Measurements from ENCODE around the gene APMAP. TPM values are rescaled to one million over a fixed set of nuclear protein-coding genes. Genes with fewer than 3 reads are reported as not detected.
A peak's percentile ranks its signal among the peaks of the same experiment; 100 is the strongest.

The APMAP gene
- total RNA-seq, 3 donors from 2014 or later, result 46.3 to 51.5 (median 47.3) TPM

DNA sequence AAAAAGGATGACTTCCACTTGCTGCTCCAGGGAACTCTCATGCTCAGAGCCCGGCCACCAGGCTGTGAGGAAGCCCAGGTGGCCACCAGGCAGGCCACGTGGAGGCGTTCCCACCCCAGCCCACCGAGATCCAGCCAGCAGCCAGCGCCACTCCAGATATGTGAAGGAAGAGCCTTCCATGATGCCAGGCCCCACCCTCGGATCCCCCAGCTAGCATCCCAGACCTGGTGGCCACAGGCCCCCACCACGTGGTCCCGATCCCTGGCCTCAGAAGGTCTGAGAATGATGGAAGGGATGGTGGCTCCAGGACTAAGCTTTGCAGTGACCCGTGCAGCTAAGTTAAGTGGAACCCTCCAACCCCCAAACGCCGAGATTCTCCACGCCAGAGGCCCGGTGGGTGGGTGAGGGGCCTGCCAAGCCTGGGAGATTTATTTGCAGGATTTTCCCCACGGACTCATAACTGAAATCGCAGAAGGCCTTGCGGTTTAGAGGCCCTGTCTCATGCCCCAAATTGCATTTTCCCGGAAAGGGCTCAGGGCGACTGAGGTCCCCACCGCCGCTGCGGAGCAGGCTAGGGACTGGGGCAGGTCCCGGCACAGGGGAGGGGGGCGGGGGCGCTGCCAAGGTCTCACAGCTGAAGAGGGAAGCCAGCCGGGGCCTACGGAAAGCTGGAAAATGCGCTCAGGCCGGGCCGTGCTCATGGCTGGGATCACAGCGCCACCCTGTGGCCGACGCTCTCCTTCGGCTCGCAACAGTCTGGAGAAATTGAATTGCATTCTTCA lies 74.6 kb downstream of the APMAP start:
- peak in 2 of 3 donors; percentile 75 to 83 for DNase-seq

DNA sequence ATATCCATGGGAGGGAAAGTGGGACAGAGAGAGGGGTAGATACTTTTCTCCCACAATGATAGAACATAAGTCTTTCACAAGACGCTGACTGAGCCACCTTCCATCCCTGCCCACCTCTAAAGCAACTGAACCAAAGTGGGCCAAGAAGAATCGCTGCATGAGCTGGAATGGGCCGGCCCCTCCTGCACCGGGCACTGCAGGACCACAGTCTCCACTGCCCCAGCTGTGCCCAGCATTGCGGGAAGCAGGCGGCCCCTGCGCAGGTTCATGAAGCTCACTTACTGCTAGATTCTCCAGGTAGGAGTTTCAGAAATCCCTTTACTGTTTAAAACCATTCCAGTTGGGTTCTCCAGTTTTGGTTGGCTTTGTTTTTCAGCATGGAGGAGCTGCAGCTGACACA lies 75.5 kb downstream of the APMAP start:
- TF ChIP-seq, protein P1, sequence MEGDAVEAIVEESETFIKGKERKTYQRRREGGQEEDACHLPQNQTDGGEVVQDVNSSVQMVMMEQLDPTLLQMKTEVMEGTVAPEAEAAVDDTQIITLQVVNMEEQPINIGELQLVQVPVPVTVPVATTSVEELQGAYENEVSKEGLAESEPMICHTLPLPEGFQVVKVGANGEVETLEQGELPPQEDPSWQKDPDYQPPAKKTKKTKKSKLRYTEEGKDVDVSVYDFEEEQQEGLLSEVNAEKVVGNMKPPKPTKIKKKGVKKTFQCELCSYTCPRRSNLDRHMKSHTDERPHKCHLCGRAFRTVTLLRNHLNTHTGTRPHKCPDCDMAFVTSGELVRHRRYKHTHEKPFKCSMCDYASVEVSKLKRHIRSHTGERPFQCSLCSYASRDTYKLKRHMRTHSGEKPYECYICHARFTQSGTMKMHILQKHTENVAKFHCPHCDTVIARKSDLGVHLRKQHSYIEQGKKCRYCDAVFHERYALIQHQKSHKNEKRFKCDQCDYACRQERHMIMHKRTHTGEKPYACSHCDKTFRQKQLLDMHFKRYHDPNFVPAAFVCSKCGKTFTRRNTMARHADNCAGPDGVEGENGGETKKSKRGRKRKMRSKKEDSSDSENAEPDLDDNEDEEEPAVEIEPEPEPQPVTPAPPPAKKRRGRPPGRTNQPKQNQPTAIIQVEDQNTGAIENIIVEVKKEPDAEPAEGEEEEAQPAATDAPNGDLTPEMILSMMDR (IDR thresholded peaks at IDR 0.05), result no peak

More for the DNA sequence above, 74.6 kb downstream of the APMAP start:
- no peaks in the 10 kb centered on the region for H3K4me1 ChIP-seq (ENCODE audit: low read depth)
- H3K36me3 ChIP-seq (ENCODE audit: low read depth), result no peaks in the 10 kb centered on the region
- no peaks in the 10 kb centered on the region for H3K9me3 ChIP-seq
- ATAC-seq, result peak; percentile 93
- intact Hi-C loops (cut with DNase I, micrococcal nuclease), result loop anchor here (10.0 kb wide), 1 partner anchor 753 kb away; no protein-coding TSS in a partner anchor
- no peak overlapping the region for H3K4me3 ChIP-seq
- TF ChIP-seq, protein P1 (IDR thresholded peaks at IDR 0.05), result peak; percentile 65

DNA sequence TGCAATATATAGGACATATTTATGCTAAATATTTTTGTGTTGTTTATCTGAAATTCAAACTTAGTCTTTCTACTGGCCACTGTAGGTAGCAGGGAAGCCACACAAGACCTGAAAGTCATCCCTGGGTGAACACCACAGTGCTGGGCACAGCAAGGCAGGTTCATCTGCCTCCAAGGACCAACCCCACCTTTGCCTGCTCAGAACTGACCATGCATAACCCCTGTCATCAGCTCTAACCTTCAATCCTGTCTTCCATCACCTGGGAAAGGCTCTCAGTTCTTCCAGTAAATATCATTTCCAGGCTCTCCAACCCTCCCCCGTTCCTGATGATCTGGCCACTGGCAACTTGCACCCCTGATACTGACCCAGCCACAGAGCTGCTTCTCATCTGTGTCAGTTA lies 76.1 kb downstream of the APMAP start:
- DNase-seq (no peak), ATAC-seq (no peak)
- no peaks in the 10 kb centered on the region for H3K36me3 ChIP-seq (ENCODE audit: low read depth)
- H3K9me3 ChIP-seq, result no peaks in the 10 kb centered on the region
- intact Hi-C loops (cut with DNase I, micrococcal nuclease), result loop anchor here (10.0 kb wide), 1 partner anchor 752 kb away; no protein-coding TSS in a partner anchor
- no peaks in the 10 kb centered on the region for H3K4me1 ChIP-seq (ENCODE audit: low read depth)
- H3K4me3 ChIP-seq, result no peak overlapping the region
- TF ChIP-seq, protein P1 (IDR thresholded peaks at IDR 0.05), result no peak

More for the DNA sequence above, 75.5 kb downstream of the APMAP start:
- intact Hi-C loops (cut with DNase I, micrococcal nuclease), result loop anchor here (10.0 kb wide), 1 partner anchor 752 kb away; no protein-coding TSS in a partner anchor
- Histone ChIP-seq H3K4me3 (no peak overlapping the region), H3K4me1 (ENCODE audit: low read depth) (no peaks in the 10 kb centered on the region), H3K9me3 (no peaks in the 10 kb centered on the region), H3K36me3 (ENCODE audit: low read depth) (no peaks in the 10 kb centered on the region)
- no peak for ATAC-seq
- no peak for DNase-seq

DNA sequence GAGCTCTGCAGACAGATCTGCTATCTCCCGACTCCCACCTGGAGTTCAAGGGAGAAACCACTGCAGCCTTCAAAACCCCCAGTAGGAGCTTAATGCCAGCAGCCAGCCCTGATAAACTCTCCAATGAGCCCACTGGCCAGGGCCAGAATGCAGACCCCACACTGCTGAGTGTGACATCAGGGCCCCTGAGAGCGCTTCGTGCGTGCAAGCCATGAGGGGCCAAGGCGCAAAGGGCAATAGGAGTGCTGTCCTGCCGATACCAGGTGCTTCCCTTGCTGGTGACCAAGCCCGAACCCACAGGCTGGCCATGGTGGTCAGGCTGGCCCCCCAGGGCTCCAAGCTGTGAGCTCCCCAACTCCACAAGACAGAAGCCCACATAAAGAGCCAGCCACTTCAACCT lies 76.7 kb downstream of the APMAP start:
- Histone ChIP-seq H3K4me3 (no peak overlapping the region), H3K36me3 (ENCODE audit: low read depth) (no peaks in the 10 kb centered on the region), H3K9me3 (no peaks in the 10 kb centered on the region), H3K4me1 (ENCODE audit: low read depth) (no peaks in the 10 kb centered on the region)
- TF ChIP-seq, protein P1 (IDR thresholded peaks at IDR 0.05), result no peak
- ATAC-seq (no peak), DNase-seq (no peak)
- intact Hi-C loops (cut with DNase I, micrococcal nuclease), result loop anchor here (10.0 kb wide), 1 partner anchor 751 kb away; no protein-coding TSS in a partner anchor

DNA sequence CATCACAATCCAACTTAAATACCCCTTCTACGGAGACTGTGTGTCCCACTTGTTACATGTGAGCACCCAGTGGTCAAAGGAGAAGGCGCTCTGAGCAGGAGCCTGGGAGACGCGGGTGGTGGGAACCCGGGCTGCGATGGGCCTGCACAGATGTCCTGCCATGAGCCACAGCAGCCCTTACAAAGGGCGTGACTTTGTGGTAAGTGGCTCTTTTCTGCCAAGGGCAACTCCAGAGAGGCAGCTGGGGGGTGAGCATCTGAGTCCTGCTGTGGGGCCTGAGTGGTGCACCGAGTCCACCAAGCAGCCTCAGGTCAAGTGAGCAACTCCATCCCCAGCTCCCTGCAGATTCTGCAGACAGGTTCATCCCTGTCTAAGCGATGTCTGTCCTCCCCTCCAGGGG lies 77.1 kb downstream of the APMAP start:
- no peak for ATAC-seq
- H3K36me3 ChIP-seq (ENCODE audit: low read depth), result no peaks in the 10 kb centered on the region
- intact Hi-C loops (cut with DNase I, micrococcal nuclease), result loop anchor here (10.0 kb wide), 1 partner anchor 751 kb away; no protein-coding TSS in a partner anchor
- no peak overlapping the region for H3K4me3 ChIP-seq
- no peaks in the 10 kb centered on the region for H3K4me1 ChIP-seq (ENCODE audit: low read depth)
- TF ChIP-seq, protein P1 (IDR thresholded peaks at IDR 0.05), result no peak
- no peak for DNase-seq
- H3K9me3 ChIP-seq, result no peaks in the 10 kb centered on the region

All from mucosa of descending colon (tissue), 3 donors.